Thyroid gland (tissue), 4 donors: ENCODE data around the gene DCUN1D2.

Source experiments
- CTCF ChIP-seq, 6 experiments: fragments of 200-600 bp in 3 of 6; fragments of 450-650 bp in 3 of 6; sonication (generic) in 3 of 6; IDR thresholded peaks; one replicate each; pipeline ENCODE4 v1.5.1; 2016 to 2019; ENCODE audit warnings: antibody characterized with exemption in 6 of 6, mild to moderate bottlenecking in 2 of 6, inconsistent platforms in 1 of 6, moderate library complexity in 1 of 6
- POLR2A ChIP-seq, 2 donors: fragments of 450-650 bp; IDR thresholded peaks; one replicate each; pipeline ENCODE4 v1.6.1; 2017; ENCODE audit warnings: antibody characterized with exemption in 2 of 2, mild to moderate bottlenecking in 2 of 2, moderate library complexity in 1 of 2

GRCh38 chr13:113483504-113484293 is 6.8 kb downstream of the DCUN1D2 start:
- TF ChIP-seq CTCF (IDR thresholded peaks at IDR 0.05) (no peak), POLR2A (IDR thresholded peaks at IDR 0.05) (no peak)
